Head of caudate nucleus (tissue), 42 donors: ENCODE data around the gene MCRS1.
"Not testable (repeated sequence)": the region's sequence is repeated elsewhere in the genome, so short reads cannot be mapped to it uniquely, and the experiment has no call there.

Source experiments
- DNase-seq, 42 donors: peaks; one replicate each; pipeline versions ENCODE4 v3.0.0 to v3.0.0-alpha.2; 2020 to 2021; ENCODE audit warnings: mixed read lengths in 7 of 42
- intact Hi-C: fragments of 100-400 bp; cut with DNase I; formaldehyde crosslinking; loops from one replicate; pipeline ENCODE4 v1.15.0; 2022

The MCRS1 gene, protein sequence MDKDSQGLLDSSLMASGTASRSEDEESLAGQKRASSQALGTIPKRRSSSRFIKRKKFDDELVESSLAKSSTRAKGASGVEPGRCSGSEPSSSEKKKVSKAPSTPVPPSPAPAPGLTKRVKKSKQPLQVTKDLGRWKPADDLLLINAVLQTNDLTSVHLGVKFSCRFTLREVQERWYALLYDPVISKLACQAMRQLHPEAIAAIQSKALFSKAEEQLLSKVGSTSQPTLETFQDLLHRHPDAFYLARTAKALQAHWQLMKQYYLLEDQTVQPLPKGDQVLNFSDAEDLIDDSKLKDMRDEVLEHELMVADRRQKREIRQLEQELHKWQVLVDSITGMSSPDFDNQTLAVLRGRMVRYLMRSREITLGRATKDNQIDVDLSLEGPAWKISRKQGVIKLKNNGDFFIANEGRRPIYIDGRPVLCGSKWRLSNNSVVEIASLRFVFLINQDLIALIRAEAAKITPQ

DNA sequence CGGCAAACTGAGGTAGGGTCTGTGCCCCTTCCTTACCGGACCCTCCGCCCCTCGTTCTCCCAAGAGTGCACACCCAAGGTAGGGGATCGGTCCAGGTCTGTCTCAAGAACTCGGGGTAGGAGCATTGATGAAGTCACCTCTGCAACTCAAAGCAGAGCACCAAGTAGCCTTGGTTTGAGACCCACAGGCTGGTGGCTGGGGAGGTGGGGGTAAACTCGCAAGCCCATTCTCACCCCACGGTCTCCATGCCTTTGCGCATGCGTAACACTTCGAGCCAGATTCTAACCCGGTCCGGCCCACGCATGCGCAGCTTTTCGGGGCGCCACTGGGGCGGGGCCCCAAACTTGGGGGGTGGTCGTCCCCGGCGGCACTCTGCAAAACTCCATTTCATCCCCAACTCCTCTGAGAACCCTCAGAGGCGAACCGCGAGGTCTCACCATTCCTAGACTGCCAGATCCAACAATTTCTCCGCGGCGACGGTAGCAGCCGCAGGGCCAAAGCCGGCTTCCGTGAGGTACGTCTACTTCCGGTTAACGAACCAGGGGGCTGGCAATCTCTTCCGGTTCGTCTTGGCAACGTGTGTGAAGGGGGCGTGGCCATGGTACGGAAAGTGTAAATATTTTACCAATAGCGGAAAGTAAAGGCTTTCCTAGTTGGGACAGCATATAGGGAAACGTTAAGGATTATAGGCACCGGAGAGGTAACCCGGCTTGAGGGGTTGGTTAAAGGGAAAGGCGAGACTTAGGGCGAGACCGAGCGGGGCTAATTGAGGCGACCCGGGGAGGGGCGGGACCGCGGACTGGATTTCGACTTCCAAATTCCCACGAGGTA is at the start of gene MCRS1:
TSS of gene MCRS1 (minus strand) at position 532 of the 831 bp plus-strand sequence. CDS start 1,411 bp downstream, outside the sequence.
- intact Hi-C loops: no loop called here

DNA sequence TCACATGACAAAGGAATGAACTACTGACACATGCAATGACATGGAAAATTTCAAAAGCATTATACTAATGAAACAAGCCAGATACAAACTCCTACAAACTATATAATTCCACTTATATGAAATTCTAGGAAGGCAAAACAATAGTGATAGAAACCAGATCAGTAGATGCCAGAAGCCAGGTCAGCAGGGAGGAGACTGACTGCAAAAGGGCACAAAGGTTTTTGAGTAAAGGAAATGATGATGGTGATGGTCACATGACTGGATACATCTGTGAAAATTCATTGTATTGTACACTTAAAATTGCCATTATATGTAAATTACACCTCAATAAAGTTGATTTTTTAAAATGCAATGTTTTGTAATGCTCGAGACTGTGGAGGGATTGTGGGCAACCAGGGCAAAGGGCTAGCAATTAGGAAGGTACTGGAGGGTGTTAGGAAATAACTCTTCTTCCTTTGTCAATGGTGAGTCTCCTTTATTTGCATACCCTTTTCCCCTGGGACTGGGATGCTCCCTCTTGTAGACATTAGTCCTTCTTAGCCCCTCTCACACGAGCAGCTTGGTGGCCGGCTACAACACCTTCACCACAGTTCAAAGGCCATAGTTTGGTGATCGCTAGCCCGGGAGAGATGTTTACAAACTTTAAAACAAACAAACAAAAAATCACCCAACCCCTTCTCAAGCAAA is 48.7 kb upstream of the MCRS1 start:
- DNase-seq: no peak
- intact Hi-C loops: no loop called here

More for the DNA sequence above, at the start of gene MCRS1:
- peak; percentile 81 to 96 (median 90) for DNase-seq

DNA sequence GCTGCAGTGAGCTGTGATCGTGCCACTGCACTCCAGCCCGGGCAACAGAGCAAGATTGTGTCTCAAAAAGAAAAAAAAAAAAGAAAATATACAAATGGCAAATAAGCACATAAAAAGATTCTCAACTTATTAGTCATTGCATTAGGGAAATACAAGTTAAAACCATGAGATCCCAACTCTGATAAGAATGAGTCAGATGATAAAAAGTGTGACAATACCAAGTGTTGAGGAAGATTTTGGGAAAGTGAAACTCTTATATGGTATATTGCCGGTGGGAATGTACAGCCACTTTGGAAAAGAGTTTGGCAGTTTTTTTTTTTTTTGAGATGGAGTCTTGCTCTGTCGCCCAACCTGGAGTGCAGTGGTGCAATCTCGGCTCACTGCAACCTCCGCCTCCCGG is 47.8 kb upstream of the MCRS1 start:
- no peak for DNase-seq
- intact Hi-C loops: no loop called here

DNA sequence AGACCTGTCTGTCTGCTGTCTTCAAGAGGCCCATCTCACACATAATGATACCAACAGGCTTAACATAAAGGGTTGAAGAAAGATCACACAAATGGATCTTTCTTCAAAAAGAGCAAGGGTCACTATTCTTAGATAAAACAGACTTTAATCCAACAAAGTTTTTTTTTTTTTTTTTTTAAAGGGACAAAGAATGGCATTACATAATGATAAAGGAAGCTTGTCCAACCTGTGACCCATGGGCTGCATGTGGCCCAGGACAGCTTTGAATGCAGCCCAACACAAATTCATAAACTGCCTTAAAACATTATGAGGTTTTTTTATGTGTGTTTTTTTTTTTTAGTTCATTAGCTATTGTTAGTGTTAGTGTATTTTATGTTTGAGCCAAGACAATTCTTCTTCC is 44.3 kb upstream of the MCRS1 start:
- intact Hi-C loops: no loop called here
- no peak for DNase-seq

DNA sequence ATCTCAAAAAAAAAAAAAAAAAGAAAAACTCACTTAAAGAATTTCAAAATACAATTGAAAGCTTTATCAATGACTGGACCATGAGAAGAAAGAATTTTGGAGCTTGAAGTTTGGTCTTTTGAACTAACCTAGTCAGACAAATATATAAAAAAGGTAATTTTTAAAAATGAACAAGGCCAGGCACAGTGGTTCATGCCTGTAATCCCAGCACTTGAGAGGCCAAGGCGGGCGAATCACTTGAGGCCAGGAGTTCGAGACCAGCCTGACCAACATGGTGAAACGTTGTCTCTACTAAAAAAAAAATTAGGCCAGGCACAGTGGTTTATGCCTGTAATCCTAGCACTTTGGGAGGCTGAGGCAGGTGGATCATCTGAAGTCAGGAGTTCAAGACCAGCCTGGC is 42.8 kb upstream of the MCRS1 start:
- DNase-seq, intact Hi-C loops: not testable (repeated sequence)

DNA sequence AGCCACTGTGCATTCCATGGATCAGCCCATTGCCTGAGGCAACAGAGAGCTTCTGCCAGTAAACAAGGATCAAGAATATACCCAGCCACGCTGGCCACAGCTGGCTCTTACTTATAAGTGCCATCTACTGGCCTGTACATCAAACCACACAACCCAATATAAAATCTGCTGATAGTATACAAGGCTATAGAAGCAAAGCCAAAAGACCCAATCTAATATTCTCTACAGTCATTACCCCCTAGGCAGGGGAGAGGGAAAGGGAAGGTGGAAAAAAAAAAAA is 41.9 kb upstream of the MCRS1 start:
- intact Hi-C loops: no loop called here
- no peak for DNase-seq

DNA sequence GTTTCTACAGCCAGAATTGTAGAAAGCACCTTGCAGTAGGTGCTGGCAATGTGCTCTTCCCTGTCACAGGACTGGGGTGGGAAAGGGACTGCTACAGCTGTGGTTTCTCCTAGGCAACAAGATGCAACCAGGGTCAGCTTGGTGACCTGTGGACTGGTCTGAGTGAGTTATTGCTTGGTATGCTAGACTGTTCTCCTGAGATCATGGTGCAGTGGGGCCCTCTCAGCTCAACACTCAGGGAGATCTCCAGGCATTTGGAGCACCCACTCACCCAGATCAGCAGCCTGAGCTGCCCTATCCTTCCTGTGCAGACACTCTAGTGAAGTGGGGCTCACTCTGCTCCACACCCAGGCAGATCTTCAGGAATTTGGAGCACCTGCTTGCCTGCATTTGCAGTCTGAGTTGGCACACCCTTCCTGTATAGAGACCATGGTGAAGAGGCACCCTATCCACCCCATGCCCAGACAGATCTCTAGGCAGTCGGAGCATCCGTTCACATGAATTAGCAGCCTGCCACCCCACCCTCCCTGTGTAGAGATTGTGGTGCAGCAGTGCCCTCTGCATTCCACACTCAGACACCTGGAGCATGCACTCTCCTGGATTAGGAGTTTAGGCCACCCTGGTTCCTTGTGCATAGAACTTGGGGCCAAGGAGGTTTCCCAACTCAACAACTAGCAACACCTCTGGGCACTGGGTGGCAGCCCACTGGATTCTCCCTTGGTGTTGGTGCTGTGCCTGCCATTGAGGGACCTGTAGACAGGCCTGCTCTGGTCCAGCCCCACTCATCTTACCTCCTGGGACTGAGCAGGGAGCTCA is 41.3 kb upstream of the MCRS1 start:
- no peak for DNase-seq
- intact Hi-C loops: no loop called here

DNA sequence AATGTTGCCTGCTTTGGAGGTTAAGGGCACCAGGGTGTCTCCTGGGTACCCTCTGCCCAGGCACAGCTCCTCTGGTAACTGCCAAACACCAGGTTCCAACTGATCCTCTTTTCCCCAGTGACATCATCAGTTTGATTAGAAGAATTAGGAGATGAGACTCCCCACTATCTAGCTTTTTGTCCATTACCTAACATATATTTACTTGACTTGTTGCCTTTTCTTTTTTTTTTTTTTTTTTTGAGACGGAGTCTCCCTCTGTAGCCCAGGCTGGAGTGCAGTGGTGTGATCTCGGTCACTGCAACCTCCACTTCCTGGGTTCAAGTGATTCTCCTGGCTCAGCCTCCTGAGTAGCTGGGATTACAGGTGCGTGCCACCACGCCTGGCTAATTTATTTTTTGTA is 37.6 kb upstream of the MCRS1 start, which contains the start of gene FAM186B:
TSS of gene FAM186B (minus strand) at position 101 of the 400 bp plus-strand sequence. CDS start 162 bp downstream, outside the sequence.
- intact Hi-C loops, DNase-seq: not testable (repeated sequence)

DNA sequence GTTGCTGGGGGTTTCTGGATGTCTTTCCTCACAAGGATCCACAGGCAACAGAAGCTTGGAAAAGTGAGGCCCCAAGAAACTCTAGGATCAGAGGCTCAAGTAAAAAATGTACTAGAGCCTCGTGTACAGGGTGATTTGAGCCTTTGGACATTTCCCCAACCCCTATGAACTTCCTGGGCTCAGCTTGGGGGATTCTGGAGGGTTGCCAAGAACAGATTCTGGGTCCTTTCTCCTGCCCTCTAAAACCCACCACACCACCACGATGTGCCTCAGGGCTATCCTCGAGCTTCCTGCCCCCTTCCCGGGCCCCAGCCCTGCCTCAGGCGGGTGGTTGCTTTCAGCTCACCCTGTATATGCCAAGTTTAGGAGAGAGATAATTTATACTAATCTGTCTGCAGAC is 36.9 kb upstream of the MCRS1 start:
- DNase-seq: no peak
- intact Hi-C loops: no loop called here

DNA sequence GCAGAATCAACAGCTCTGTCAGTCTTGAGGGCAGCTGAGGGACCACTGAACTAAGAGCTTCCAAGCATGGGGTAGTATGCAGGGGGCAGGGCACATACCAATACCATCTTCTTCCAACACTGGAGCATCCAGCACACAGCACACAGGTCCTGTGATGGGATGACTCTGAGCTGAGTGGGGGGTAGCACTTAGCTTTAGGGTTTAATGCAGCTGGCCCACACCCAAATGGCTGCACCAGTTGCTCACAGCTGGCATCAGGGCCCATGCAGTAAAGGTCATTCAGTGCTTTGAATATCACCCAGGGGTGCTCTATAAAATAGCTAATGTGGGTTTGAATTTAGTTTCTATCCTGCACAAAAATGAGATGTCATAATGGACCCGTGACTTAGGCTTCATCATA is 35.8 kb upstream of the MCRS1 start:
- no peak for DNase-seq
- intact Hi-C loops: no loop called here

DNA sequence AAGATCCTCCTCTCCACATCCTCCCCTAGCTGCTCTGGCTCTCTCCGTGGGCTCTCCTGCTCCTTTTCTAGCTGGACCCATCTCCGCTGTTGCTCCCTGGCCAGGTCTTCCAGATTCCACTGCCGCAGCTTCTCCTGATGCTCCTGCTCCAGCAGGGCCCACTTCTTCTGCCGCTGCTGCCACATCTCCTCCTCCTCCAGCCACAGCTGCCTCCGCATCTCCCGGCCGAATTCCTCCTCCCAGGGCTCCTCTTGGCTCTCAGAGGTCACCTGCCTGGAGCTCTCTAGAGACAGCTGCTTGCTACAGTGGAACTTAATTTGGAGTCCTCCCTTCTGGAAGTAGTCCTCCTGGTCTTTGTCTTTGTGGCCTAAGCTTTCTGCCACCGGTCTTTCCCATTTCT is 32.0 kb upstream of the MCRS1 start:
- intact Hi-C loops: no loop called here
- no peak for DNase-seq

DNA sequence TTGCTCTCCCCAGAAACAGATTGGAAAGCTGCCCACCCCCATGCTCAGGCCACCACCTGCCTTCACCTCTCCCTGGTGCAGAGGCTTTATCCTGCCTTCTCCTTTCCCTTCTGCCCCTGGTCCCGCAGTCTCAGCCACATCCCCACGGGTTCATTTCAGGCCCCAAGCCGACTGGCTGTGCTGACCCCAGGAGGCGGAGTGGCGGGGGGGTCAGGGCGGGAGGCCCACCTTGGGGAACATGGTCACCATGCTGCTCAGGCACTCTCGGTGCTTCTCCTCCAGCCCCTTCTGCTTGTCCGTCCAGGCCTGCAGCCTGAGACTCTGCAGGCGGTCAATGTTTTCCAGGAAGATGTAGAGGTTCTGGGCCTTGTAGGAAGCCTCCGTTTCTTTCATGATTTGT is 30.6 kb upstream of the MCRS1 start:
- intact Hi-C loops: no loop called here
- no peak for DNase-seq

DNA sequence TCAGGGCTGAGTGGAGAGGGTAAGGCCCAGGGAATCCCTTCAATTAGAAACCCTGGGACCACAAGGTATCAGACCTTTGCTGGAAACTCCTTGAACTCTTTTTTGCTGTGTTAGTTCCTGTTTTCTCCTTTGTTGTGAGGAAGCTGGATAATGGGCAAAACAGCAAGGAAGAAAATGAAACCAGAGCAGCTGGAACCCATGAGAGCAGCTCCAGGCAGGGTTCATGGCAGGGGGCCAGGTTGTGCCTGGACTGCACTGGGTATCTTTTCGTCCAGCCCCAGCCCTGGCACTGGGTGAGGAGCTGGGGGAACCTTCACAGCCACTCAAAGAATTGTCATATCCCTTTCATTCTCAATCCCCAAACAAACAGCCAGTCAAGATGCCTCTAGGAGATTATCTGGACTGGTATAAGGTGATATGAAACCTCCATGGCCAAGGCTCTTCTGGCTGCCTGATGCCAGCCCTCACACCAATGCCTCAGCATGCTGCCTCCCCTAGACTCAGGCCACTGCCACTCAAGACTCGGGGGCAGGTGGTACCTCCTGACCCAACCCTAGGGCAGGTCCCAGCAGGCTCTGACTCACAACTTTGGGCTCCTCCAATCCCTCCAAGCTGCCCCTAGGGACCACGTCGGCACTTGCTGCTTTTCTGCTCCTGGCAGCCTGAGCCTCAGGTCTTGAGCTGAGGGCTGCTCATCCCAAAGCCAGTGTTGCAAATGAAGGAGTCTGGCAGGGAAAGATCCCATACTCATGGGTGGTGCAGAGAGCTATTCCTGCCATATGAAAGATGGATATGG is 21.0 kb upstream of the MCRS1 start:
- intact Hi-C loops: no loop called here
- peak in 17 of 42 donors; percentile 16 to 59 (median 33) for DNase-seq

DNA sequence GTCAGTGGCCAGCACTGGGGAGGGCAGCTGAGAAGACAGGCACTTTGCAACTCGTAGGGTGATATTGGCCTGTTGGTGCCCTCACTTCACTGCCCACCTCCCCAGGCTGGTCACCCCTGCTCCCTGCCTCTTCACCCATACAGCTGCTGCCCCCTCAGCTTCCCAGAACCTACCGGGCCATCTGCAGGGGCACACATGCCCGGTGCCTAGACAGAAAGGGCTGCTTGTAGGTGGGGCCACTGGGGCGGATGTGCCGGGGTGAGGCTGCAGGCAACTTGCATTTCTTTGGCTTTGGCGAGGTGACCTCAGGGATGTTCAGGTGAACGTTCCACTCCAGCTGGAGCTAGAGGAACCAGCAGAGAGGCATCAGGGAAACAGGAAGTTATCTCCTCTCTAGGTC is 20.3 kb upstream of the MCRS1 start:
- no peak for DNase-seq
- intact Hi-C loops: no loop called here

DNA sequence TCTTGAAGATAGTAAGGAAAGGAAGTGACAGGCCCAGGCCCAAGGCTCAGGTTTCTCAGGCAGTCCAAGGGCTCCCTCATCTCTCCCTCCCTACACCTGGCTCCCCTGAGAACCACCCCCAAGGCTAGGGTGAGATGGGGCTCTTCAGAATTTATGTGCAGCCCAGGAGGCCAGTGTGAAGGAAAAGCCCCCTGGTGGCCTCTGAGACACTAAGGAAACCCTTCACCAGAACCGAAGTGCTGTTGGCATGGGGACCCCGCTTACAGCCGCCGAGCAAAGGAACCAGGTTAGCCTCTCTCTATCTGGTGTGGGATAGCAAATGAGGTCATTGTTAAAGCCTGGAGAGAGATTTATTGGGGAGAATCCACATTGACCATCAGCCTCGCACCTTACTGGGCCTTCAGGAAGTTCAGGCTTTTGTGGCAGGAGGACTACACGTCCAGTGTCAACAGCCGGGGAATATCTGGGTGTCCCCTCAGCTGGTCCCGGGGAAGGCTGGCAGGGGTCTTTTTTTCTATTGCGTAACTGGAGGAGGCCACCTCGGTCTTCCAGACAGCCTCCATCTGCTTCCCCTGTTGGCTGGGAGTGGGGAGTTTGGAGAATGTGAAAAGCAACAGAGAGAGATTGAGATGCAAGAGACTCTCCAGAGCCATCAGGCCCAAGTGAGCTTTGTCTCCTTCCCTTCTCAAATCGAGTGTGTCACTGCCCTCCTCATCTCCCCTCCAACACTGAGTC is 19.4 kb upstream of the MCRS1 start:
- no peak for DNase-seq
- intact Hi-C loops: no loop called here

DNA sequence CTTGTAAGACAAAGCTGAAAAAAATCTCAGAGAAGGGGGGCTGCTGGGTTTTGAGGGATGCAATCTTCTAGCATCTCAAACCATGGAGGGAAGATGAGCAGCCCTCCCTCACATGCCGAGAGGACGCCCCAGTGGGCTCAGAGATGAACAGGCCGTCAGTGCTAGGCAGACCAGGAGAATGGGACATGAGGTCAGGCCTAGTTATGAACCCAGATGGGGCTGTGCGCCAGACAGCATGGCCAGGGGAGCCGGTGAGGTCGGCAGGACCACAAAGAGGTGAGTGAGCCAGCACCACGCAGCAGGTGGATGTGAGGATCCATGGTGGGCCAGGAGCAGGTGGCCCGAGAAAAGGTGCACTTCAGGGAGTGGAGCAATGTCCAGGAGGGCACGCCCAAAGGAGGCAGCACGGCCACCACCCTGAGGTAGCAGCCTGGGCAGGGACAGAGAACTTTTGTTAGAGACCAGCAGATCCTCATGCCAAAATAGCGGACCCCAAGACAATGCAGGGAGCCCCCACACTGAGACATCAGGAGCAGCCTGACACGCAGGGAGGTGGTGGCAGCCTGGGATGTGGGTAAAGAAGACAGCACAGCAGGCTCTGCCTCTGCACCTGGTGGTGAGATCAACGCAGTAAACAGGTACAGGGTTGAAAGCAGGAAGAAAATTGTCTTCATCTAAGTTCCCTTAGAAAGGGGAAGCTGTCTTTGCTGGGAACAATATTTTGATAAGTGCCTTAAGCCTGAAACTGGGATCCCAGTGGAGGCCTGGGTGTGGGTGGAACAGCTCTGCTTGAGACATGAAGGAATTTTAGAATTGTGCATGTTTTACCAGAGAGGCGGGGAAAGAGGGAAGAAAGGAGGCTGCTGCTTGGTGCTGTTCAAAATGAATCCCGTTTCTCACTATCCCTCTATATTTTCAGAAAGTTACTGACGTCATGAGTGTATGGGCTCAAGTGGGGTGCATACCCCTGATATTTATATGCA is 17.8 kb upstream of the MCRS1 start:
- peak in 29 of 42 donors; percentile 11 to 78 (median 42) for DNase-seq

More for the DNA sequence above, 17.8 kb upstream of the MCRS1 start:
- intact Hi-C loops: no loop called here
